Hepatocyte (in vitro differentiated cells): ENCODE data around the gene ZNF148. TPM values are rescaled to one million over a fixed set of nuclear protein-coding genes. Genes with fewer than 3 reads are reported as not detected.

Experiments used
- DNase-seq: peaks from one replicate; pipeline ENCODE4 v3.0.0-alpha.2; 2016; ENCODE audit warnings: low spot score
- H2AFZ ChIP-seq: fragments of 200-600 bp; sonication (generic); 2 replicates; pipeline ENCODE4 v1.6.0; 2016; ENCODE audit warnings: antibody characterized with exemption, mild to moderate bottlenecking
- H3K27ac ChIP-seq: fragments of 200-600 bp; sonication (generic); 2 replicates; pipeline ENCODE4 v1.5.1; 2016; ENCODE audit warnings: mild to moderate bottlenecking
- H3K27me3 ChIP-seq: fragments of 200-600 bp; sonication (generic); 2 replicates; pipeline ENCODE4 v1.6.1; 2016
- H3K36me3 ChIP-seq: fragments of 200-600 bp; sonication (generic); replicated peaks from 2 replicates; pipeline ENCODE4 v1.5.1; 2016; ENCODE audit warnings: low read depth; ENCODE audit not compliant: insufficient read depth
- H3K4me1 ChIP-seq: fragments of 200-600 bp; sonication (generic); 2 replicates; pipeline ENCODE4 v1.5.1; 2016; ENCODE audit warnings: mild to moderate bottlenecking, moderate library complexity; ENCODE audit not compliant: insufficient read depth
- H3K4me2 ChIP-seq: fragments of 200-600 bp; sonication (generic); 2 replicates; pipeline ENCODE4 v1.6.0; 2016
- H3K4me3 ChIP-seq: fragments of 200-600 bp; sonication (generic); 2 replicates; pipeline ENCODE4 v1.5.1; 2016; ENCODE audit warnings: mild to moderate bottlenecking
- H3K79me2 ChIP-seq: fragments of 200-600 bp; sonication (generic); 2 replicates; pipeline ENCODE4 v1.6.0; 2017; ENCODE audit warnings: mild to moderate bottlenecking
- H3K9me2 ChIP-seq: fragments of 200-600 bp; sonication (generic); replicated peaks from 2 replicates; pipeline ENCODE4 v1.6.0; 2017; ENCODE audit warnings: mild to moderate bottlenecking; ENCODE audit not compliant: insufficient read depth
- H3K9me3 ChIP-seq: fragments of 200-600 bp; sonication (generic); 2 replicates; pipeline ENCODE4 v1.5.1; 2016; ENCODE audit warnings: low read depth, mild to moderate bottlenecking
- H4K20me1 ChIP-seq: fragments of 200-600 bp; sonication (generic); 2 replicates; pipeline ENCODE4 v1.6.0; 2016; ENCODE audit warnings: mild to moderate bottlenecking; ENCODE audit not compliant: insufficient read depth, poor library complexity, severe bottlenecking
- CTCF ChIP-seq: fragments of 200-600 bp; sonication (generic); IDR thresholded peaks from 2 replicates; pipeline ENCODE4 v1.5.1; 2016; ENCODE audit warnings: antibody characterized with exemption, mild to moderate bottlenecking; ENCODE audit not compliant: poor library complexity
- EZH2 ChIP-seq: fragments of 200-600 bp; sonication (generic); IDR thresholded peaks from 2 replicates; pipeline ENCODE4 v1.6.1; 2016; ENCODE audit warnings: antibody characterized with exemption, mild to moderate bottlenecking, borderline replicate concordance
- EZH2phosphoT487 ChIP-seq: fragments of 200-600 bp; sonication (generic); IDR thresholded peaks from one replicate; pipeline ENCODE4 v1.6.1; 2018; ENCODE audit warnings: antibody characterized with exemption, mild to moderate bottlenecking, low read depth, moderate library complexity; ENCODE audit not compliant: unreplicated experiment, severe bottlenecking
- WGBS: methylation state at CpG from one replicate; pipeline ENCODE4 v1.1.6; 2016; ENCODE audit warnings: low lambda C conversion rate; ENCODE audit errors: missing lambda C conversion rate; 5-methylcytosine and 5-hydroxymethylcytosine counted together
- polyA plus RNA-seq: library from polyadenylated mRNA; unstranded; fragments of >200 nt; fragmentation: Nextera tagmentation; extraction: Ambion mirVana; gene quantifications from 2 replicates; pipeline ENCODE4 v1.2.1, GENCODE V29; 2016
- total RNA-seq: library from RNA; depleted of rRNA; stranded (reverse); fragments of >200 nt; gene quantifications from 2 replicates; pipeline ENCODE4 v1.2.3, GENCODE V29; 2014

Gene ZNF148
- total and polyA plus RNA-seq, 2 experiments from 2014 or later: 23.2 to 30.3 TPM

DNA sequence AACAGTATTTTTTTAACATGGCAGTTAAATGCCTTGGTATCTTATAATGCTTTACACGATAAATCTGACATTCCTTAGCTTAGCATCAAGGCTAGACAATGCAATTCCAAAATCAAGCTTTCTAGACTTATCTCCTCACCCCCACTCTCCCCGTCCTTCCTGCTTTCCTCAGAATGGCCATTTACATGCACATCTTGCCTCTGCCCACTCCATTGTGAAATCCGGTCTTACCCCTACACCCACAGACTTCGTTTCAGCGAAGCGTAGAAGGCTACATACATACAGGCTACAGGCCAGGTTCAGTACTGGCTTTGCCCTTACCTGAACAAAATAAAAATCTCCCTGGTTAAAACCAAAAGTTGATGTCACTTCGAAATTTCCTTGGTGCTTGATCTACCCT is 104.0 kb downstream of the ZNF148 start:
- Histone ChIP-seq H4K20me1 (no peaks in the 10 kb centered on the region), H3K36me3 (no peaks in the 10 kb centered on the region), H2AFZ (no peak overlapping the region), H3K4me2 (no peak overlapping the region), H3K27me3 (no peaks in the 10 kb centered on the region), H3K79me2 (peaks cover 19% of the 10 kb centered on the region), H3K4me3 (no peak overlapping the region), H3K4me1 (no peaks in the 10 kb centered on the region), H3K27ac (no peak overlapping the region), H3K9me3 (no peaks in the 10 kb centered on the region), H3K9me2 (no peaks in the 10 kb centered on the region)
- 77% methylated on average over 7 of the region's 7 CpGs for WGBS
- no peak for TF ChIP-seq EZH2
- TF ChIP-seq CTCF: no peak
- TF ChIP-seq EZH2phosphoT487: no peak
- DNase-seq: no peak

DNA sequence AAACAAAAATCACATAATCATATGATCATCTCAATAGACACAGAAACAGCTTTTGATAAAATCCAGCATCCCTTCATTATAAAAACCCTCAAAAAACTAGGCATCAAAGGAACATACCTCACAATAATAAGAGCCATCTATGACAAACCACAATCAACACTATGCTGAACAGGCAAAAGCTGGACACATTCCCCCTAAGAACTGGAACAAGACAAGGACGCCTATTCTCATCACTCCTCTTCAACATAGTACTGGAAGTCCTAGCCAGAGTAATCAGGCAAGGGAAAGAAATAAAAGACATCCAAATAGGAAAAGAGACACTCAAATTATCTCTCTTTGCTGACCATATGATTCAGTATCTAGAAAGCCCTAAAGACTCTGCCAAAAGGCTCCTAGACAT is 107.7 kb downstream of the ZNF148 start:
- Histone ChIP-seq H3K9me2 (no peaks in the 10 kb centered on the region), H3K27me3 (no peaks in the 10 kb centered on the region), H3K4me3 (no peak overlapping the region), H3K79me2 (peaks cover 20% of the 10 kb centered on the region), H4K20me1 (no peaks in the 10 kb centered on the region), H3K27ac (no peak overlapping the region), H3K4me2 (no peak overlapping the region), H3K4me1 (no peaks in the 10 kb centered on the region), H3K9me3 (no peaks in the 10 kb centered on the region), H3K36me3 (no peaks in the 10 kb centered on the region), H2AFZ (no peak overlapping the region)
- no peak for DNase-seq
- WGBS: 93% methylated on average over 1 of the region's 1 CpG
- no peak for TF ChIP-seq EZH2
- no peak for TF ChIP-seq CTCF
- TF ChIP-seq EZH2phosphoT487: no peak

DNA sequence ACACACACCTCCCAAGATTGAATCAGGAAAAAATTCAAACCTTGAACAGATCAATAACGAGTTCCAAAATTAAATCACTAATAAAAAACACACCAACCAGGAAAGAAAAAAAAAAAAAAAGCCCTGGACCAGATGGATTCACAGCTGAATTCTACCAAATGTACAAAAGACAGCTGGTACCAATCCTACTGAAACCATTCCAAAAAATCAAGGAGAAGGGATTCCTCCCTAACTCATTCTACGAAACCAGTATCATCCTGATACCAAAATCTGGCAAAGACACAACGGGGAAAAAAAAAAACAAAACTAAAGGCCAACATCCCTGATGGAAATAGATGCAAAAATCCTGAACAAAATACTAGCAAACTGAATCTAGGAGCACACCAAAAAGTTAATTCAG is 108.2 kb downstream of the ZNF148 start:
- Histone ChIP-seq H3K9me3 (no peaks in the 10 kb centered on the region), H2AFZ (no peak overlapping the region), H4K20me1 (no peaks in the 10 kb centered on the region), H3K27ac (no peak overlapping the region), H3K36me3 (no peaks in the 10 kb centered on the region), H3K4me1 (no peaks in the 10 kb centered on the region), H3K4me2 (no peak overlapping the region), H3K27me3 (no peaks in the 10 kb centered on the region), H3K9me2 (no peaks in the 10 kb centered on the region), H3K4me3 (no peak overlapping the region), H3K79me2 (peaks cover 20% of the 10 kb centered on the region)
- no peak for TF ChIP-seq EZH2phosphoT487
- no peak for TF ChIP-seq CTCF
- TF ChIP-seq EZH2: no peak
- WGBS: 99% methylated on average over 3 of the region's 3 CpGs
- DNase-seq: no peak

GRCh38 chr3:125262161-125262560 is 113.0 kb downstream of the ZNF148 start:
- Histone ChIP-seq H3K36me3 (no peaks in the 10 kb centered on the region), H3K27ac (no peak overlapping the region), H3K9me2 (no peaks in the 10 kb centered on the region), H3K4me2 (no peak overlapping the region), H3K79me2 (peaks cover 6% of the 10 kb centered on the region), H3K4me3 (no peak overlapping the region), H2AFZ (no peak overlapping the region), H4K20me1 (no peaks in the 10 kb centered on the region), H3K27me3 (no peaks in the 10 kb centered on the region), H3K4me1 (no peaks in the 10 kb centered on the region), H3K9me3 (peaks cover under 1% of the 10 kb centered on the region)
- no peak for TF ChIP-seq CTCF
- TF ChIP-seq EZH2phosphoT487: no peak
- no peak for TF ChIP-seq EZH2
- WGBS: 89% methylated on average over 1 of the region's 1 CpG
- DNase-seq: no peak
